Right cardiac atrium (tissue), 5 donors: ENCODE data around the gene MTO1. TPM values are rescaled to one million over a fixed set of nuclear protein-coding genes. Genes with fewer than 3 reads are reported as not detected.
"Not testable (repeated sequence)": the region's sequence is repeated elsewhere in the genome, so short reads cannot be mapped to it uniquely, and the experiment has no call there.

Source experiments
- ATAC-seq, 2 donors: fragments of 200-7000 bp; cut with Tn5 transposase; one replicate each; pipeline versions ENCODE4 v1.8.0 to v1.9.1; 2020; ENCODE audit warnings: moderate library complexity in 2 of 2, mild to moderate bottlenecking in 1 of 2
- DNase-seq, 3 donors: peaks; one replicate each; pipeline ENCODE4 v3.0.0-alpha.2; 2020
- H3K27ac ChIP-seq: one replicate; pipeline ENCODE4 v1.5.1; 2013; ENCODE audit warnings: mild to moderate bottlenecking, low read length, control low read depth, moderate library complexity
- H3K27me3 ChIP-seq: one replicate; pipeline ENCODE4 v1.6.1; 2013; ENCODE audit not compliant: control insufficient read depth, insufficient read depth
- H3K4me1 ChIP-seq: one replicate; pipeline ENCODE4 v1.6.1; 2013; ENCODE audit warnings: low read length; ENCODE audit not compliant: control insufficient read depth, insufficient read depth
- H3K4me3 ChIP-seq: one replicate; pipeline ENCODE4 v1.5.1; 2013; ENCODE audit warnings: low read length, control low read depth
- H3K9me3 ChIP-seq: one replicate; pipeline ENCODE4 v1.6.1; 2013; ENCODE audit warnings: low read length; ENCODE audit not compliant: control insufficient read depth
- WGBS: extraction: QIAGEN DNeasy Blood & Tissue Kit; methylation state at CpG from one replicate; pipeline ENCODE4 v1.1.7; 2013; 5-methylcytosine and 5-hydroxymethylcytosine counted together
- intact Hi-C, 4 donors: fragments of 100-400 bp; cut with DNase I; formaldehyde crosslinking; loops; one replicate each; pipeline versions ENCODE4 v1.11.0 to v1.14.0; 2022 to 2023
- polyA plus RNA-seq: library from polyadenylated mRNA; stranded (reverse); fragments of 200-250 nt; gene quantifications from one replicate; pipeline ENCODE4 v1.2.3, GENCODE V29; 2013
- total RNA-seq, 4 donors: library from RNA; stranded (reverse); fragmentation: NEBNext Ultra II Directional; extraction: Animal tissue kit (Norgen Biotek cat#: 25700); gene quantifications; one replicate each; pipeline ENCODE4 v1.2.1, GENCODE V29; 2021
- donor health status: healthy with polysubstance abuse.
- donor health status: DM: no; HTN: yes; CAD: no.
- donor health status: DM: no; HTN: no; CAD: no.
- donor health status: DM: no; HTN: yes; CAD: no; lungs with severe emphysema.
- donor health status: DM: yes; HTN: yes; CAD: no.

MTO1 gene
- total and polyA plus RNA-seq, 5 donors, result 16.5 to 35.1 (median 27.3) TPM

DNA sequence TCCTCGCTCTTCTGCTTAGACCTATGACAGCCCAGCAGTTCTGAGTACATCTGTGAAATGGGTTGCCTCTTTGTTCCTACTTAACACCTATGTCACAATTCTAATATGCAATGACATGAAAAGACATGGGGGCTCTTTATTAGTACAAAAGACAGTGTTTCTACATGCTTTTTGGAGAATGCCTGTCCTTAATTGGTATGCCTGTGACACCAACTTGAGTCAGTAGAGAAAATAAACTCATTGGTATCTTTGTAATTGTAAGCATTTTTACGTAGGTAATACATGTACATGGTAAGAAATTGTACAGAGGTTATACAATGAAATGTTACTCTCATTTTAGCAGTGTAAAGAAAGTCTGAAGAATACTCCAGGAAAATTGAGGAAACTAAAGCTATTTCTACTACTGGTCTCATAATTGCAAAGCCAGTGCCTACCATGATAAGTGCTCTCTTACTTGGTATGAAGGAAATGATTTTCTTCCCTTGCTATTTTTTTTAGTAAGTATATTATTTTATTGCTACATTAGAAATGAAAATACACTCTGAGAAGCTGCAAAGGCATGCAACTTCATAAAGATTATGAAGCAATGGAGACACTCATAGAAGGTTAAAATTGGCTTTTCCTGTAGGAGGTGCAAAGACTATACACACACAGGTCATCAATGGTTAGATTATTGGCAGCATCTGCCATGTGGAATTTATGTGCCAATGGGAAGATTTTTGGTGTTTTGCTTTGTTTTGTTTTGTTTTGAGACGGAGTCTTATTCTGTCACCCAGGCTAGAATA, 64.2 kb downstream of the MTO1 start:
- no peak for DNase-seq
- no peaks in the 10 kb centered on the region for H3K9me3 ChIP-seq
- intact Hi-C loops, result loop anchor here in 3 of 4 donors (10.0 kb wide), 1 partner anchor 59 kb away; no protein-coding TSS in a partner anchor
- 94% methylated on average over 3 of the region's 3 CpGs for WGBS
- no peaks in the 10 kb centered on the region for H3K27me3 ChIP-seq
- no peak for ATAC-seq
- H3K4me3 ChIP-seq, result no peak overlapping the region
- H3K27ac ChIP-seq, result no peak overlapping the region
- no peaks in the 10 kb centered on the region for H3K4me1 ChIP-seq

DNA sequence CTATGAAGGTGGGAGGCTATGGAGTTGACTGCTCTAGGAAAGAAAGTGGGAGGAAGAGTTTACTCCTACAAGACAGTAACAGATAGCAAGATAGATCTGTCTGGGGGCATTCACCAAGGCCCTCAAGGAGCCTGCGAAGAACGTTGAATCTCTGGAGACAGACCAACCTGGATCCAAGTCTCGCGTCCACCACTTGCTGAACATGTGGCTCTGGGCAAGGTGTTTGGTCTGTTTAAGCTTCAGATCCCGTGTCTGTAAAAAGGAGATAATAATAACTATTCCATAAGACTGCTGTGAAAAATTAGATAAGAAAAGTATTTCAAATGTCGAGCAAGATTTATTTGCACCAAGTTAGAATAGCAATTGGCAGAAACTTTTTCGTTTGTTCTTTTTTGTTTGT, 67.4 kb downstream of the MTO1 start:
- H3K4me1 ChIP-seq, result no peaks in the 10 kb centered on the region
- 48% methylated on average over 7 of the region's 7 CpGs for WGBS
- DNase-seq (no peak), ATAC-seq (no peak)
- no peaks in the 10 kb centered on the region for H3K27me3 ChIP-seq
- H3K4me3 ChIP-seq, result no peak overlapping the region
- intact Hi-C loops, result loop anchor here in 3 of 4 donors (10.0 kb wide), 1 partner anchor 56 kb away; no protein-coding TSS in a partner anchor
- H3K27ac ChIP-seq, result no peak overlapping the region
- no peaks in the 10 kb centered on the region for H3K9me3 ChIP-seq

DNA sequence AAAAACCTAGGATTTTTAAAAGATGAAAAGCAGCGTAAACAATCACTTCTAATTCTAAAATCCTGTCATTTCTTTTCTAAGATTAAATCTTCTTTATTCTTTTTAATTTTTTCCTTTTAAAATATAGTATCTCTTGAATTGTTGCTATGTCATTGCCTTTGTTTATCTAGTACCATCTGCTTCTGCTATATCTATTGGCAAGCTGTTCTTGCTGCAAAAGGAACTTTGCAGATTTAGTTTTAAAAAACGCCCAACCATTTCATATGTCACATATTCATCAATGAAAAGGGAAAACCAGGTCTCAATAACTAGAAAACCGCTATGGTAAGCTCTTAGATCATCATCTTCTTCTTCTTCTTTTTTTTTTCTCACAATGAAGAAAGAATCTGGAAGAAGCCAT, 70.8 kb downstream of the MTO1 start:
- Histone ChIP-seq H3K4me1 (no peaks in the 10 kb centered on the region), H3K9me3 (no peaks in the 10 kb centered on the region), H3K4me3 (no peak overlapping the region), H3K27me3 (no peaks in the 10 kb centered on the region), H3K27ac (no peak overlapping the region)
- intact Hi-C loops, result no loop called here
- 94% methylated on average over 3 of the region's 3 CpGs for WGBS
- DNase-seq (no peak), ATAC-seq (no peak)

DNA sequence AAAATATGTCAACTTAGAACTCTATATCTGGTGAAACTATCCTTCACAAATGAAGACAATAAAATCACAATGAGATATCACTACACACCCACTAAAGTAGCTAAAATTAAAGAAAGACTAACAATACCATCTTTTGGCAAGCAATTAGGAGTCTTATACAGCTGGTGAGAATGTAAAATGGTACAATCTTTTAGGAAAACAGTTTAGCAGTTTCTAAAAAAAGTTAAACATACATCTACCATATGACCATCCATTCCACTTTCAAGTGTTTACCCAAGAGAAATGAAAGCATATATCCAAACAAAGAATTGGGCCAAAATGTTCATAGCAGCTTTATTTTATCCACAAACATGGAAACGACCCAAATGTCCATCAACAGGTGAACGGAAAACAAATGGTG, 73.1 kb downstream of the MTO1 start:
- ATAC-seq (no peak), DNase-seq (no peak)
- no peaks in the 10 kb centered on the region for H3K27me3 ChIP-seq
- WGBS, result 76% methylated on average over 2 of the region's 2 CpGs
- intact Hi-C loops, result no loop called here
- no peak overlapping the region for H3K27ac ChIP-seq
- H3K4me1 ChIP-seq, result no peaks in the 10 kb centered on the region
- no peak overlapping the region for H3K4me3 ChIP-seq
- no peaks in the 10 kb centered on the region for H3K9me3 ChIP-seq

DNA sequence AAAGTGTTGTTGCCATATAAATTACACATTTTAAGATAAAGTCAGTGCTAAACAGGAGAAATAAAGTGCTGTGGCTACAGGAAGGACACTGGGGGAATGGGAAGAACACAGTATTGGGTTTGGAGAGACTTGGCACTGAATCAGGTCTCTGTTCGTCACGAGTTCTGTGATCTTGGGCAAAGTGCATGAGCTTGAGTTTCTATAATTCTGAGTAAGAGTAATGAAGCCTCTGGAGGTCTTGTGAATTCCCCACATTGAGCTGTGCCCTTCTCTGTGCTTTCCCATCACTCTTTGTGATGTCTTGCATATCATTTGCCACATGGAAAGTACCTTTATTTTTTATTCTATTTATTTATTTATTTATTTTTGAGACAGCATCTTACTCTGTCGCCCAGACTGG, 76.1 kb downstream of the MTO1 start:
- Histone ChIP-seq H3K27me3 (no peaks in the 10 kb centered on the region), H3K9me3 (no peaks in the 10 kb centered on the region), H3K27ac (no peak overlapping the region), H3K4me1 (no peaks in the 10 kb centered on the region), H3K4me3 (no peak overlapping the region)
- intact Hi-C loops, result no loop called here
- ATAC-seq (no peak), DNase-seq (no peak)
- 76% methylated on average over 3 of the region's 3 CpGs for WGBS

DNA sequence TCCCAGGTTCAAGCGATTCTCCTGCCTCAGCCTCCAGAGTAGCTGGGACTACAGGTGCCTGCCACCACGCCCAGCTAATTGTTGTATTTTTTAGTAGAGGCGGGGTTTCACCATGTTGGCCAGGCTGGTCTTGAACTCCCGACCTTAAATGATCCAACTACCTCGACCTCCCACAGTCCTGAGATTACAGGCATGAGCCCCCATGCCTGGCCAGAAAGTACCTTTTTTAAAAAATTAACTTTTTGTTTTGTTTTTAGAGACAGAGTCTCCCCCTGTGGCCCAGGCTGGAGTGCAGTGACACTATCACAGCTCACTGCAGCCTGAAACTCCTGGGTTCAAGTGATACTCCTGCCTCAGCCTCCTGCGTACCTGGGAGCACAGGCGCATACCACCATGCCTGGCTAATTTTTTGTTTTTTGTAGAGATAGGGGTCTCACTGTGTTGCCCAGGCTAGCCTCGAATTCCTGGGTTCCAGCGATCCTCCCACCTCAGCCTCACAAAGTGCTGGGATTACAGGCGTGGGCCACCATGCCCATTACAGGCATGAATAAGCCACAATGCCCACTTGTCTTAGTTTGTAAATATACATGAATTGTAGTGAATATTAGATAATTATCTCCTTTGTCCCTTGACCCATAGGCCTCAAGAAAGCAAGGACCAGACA, 76.7 kb downstream of the MTO1 start:
- H3K9me3 ChIP-seq, result no peaks in the 10 kb centered on the region
- intact Hi-C loops, result no loop called here
- DNase-seq (no peak), ATAC-seq (no peak)
- 95% methylated on average over 10 of the region's 10 CpGs for WGBS
- H3K27ac ChIP-seq, result no peak overlapping the region
- no peak overlapping the region for H3K4me3 ChIP-seq
- no peaks in the 10 kb centered on the region for H3K27me3 ChIP-seq
- H3K4me1 ChIP-seq, result no peaks in the 10 kb centered on the region

DNA sequence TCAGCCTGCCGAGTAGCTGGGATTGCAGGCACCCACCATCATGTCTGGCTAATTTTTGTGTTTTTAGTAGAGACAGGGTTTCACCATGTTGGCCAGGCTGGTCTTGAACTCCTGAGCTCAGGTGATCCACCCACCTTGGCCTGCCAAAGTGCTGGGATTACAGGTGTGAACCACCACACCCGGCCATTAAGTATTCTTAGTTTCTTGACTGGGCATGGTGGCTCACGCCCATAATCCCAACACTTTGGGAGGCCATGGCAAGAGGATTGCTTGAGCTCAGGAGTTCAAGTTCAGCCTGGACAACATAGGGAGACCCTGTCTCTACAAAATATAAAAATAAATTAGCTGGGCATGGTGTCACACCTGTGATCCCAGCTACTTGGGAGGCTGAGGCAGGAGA, 80.9 kb downstream of the MTO1 start:
- ATAC-seq, intact Hi-C loops, H3K9me3 ChIP-seq, DNase-seq, H3K27me3 ChIP-seq, H3K4me1 ChIP-seq, H3K27ac ChIP-seq, H3K4me3 ChIP-seq: not testable (repeated sequence)
- 91% methylated on average over 3 of the region's 3 CpGs for WGBS

DNA sequence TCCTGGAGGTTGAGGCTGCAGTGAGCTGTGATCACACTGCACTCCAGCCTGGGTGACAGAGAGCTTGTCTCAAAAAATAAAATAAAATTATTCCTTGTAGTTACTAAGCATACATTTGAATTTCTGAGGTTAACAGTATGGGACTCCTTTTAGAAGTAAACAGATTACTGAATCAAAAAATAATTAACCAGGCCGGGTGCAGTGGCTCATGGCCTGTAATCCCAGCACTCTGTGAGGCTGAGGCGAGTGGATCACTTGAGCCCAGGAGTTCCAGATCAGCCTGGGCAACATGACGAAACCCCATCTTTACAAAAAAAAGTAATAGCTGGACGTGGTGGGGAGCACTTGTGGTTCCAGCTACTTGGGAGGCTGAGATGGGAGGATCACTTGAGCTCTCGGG, 81.4 kb downstream of the MTO1 start:
- ATAC-seq, result no peak
- WGBS, result 92% methylated on average over 5 of the region's 5 CpGs
- intact Hi-C loops, result no loop called here

DNA sequence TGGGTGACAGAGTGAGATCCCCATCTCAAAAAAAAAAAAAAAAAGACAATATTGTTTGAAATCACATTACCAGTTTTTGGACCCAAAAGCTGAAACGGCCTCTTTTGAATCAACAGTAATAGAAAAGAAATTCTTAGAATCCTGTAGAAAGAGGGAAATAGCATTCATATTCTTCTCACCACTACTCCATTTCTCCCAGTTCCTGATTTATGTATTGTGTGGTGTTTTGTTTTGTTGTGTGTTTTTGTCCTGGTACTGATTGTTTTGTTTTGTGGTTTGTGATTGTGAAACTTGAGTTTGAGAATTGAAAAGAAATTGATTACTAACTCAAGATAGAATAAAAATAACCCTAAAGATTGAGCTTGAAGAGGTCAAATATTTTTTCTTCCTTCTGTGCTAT, 85.5 kb downstream of the MTO1 start:
- DNase-seq (no peak), ATAC-seq (no peak)
- Histone ChIP-seq H3K27me3 (no peaks in the 10 kb centered on the region), H3K27ac (no peak overlapping the region), H3K9me3 (no peaks in the 10 kb centered on the region), H3K4me1 (no peaks in the 10 kb centered on the region), H3K4me3 (no peak overlapping the region)
- WGBS, result 84% methylated on average over 1 of the region's 1 CpG
- intact Hi-C loops, result no loop called here

More for the DNA sequence above, 81.4 kb downstream of the MTO1 start:
- Histone ChIP-seq H3K27me3 (no peaks in the 10 kb centered on the region), H3K9me3 (no peaks in the 10 kb centered on the region), H3K4me1 (no peaks in the 10 kb centered on the region), H3K27ac (no peak overlapping the region), H3K4me3 (no peak overlapping the region)
- no peak for DNase-seq

DNA sequence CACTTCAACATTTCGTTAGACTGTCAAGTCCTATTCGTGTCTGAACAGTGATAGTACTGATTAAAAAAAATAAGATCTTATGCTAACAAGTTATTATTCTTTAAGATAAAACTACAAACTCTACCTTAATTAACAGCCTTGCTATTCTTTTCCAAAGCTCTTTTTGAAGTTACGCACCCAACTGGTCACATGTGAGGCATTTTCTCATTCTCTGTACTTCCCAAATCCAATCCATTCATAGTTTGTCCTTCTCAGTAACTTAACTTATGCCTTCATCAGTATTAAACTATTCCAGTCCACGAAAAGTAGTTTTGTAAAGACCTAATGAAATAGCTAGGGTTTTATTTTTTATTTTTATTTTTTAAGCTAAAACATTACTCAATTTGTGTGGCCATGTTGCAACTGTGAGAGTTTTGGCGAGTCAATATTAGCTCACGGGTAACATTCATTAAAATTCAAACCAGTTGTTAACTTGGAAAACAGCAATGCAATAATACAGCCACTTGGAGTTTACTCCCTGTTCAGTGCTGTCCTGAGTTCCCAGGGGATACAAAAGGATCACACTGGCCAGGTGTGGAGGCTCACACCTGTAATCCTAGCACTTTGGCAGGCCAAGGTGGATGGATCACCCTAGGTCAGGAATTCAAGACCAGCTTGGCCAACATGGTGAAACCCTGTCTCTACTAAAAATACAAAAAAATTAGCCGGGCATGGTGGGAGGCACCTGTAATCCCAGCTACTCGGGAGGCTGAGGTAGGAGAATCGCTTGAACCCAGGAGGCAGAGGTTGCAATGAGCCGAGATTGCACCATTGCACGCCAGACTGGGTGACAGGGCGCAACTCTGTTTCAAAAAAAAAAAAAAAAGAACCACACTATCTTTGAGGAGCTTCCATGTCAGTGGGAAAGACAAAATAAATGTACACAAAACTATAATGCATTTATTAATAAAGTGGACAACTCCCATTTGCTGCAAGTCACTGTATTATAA, 87.2 kb downstream of the MTO1 start:
- 83% methylated on average over 12 of the region's 12 CpGs for WGBS
- Histone ChIP-seq H3K27me3 (no peaks in the 10 kb centered on the region), H3K9me3 (no peaks in the 10 kb centered on the region), H3K4me1 (no peaks in the 10 kb centered on the region), H3K27ac (no peak overlapping the region), H3K4me3 (no peak overlapping the region)
- intact Hi-C loops, result no loop called here
- DNase-seq (no peak), ATAC-seq (no peak)

DNA sequence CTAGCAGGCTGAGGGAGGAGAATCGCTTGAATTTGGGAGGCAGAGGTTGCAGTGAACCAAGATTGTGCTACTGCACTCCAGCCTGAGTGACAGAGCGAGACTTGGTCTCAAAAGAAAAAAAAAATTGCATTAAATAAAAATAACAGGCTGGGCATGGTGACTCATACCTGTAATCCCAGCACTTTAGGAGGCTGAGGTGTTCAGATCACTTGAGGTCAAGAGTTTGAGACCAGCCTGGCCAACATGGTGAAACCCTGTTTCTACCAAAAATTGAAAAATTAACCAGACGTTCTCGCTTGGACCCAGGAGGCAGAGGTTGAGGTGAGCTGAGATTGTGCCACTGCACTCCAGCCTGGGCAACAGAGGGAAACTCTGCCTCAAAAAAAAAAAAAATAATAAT, 89.6 kb downstream of the MTO1 start:
- DNase-seq, H3K27ac ChIP-seq, H3K4me1 ChIP-seq, H3K4me3 ChIP-seq, intact Hi-C loops, H3K27me3 ChIP-seq, H3K9me3 ChIP-seq, ATAC-seq: not testable (repeated sequence)
- WGBS, result 98% methylated on average over 4 of the region's 4 CpGs
